ENCODE results near the gene RCSD1.

DNA sequence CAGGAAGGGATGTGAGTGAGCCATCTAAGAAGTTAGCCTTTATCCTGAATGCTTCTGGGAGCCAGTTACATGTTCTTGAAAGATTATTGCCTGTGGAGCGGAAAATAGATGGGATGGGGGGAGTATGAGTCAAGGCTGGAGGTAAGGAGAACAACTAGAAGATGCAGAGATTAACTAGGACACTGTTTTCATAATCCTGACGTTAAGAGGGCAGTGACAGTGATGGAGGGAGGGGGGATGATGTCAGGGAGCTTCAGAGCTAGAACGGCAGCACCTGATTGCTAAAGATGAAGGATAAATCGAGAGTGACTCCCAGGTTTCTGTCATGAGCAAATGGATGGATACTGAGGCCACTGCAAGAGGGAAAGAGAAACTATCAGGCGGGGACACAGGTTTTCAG is 10.0 kb upstream of the RCSD1 start:
- TF ChIP-seq POLR2AphosphoS5 (IDR thresholded peaks at IDR 0.05) (no peak), POLR2A (IDR thresholded peaks at IDR 0.05) (no peak)
- TF ChIP-seq, protein P1, sequence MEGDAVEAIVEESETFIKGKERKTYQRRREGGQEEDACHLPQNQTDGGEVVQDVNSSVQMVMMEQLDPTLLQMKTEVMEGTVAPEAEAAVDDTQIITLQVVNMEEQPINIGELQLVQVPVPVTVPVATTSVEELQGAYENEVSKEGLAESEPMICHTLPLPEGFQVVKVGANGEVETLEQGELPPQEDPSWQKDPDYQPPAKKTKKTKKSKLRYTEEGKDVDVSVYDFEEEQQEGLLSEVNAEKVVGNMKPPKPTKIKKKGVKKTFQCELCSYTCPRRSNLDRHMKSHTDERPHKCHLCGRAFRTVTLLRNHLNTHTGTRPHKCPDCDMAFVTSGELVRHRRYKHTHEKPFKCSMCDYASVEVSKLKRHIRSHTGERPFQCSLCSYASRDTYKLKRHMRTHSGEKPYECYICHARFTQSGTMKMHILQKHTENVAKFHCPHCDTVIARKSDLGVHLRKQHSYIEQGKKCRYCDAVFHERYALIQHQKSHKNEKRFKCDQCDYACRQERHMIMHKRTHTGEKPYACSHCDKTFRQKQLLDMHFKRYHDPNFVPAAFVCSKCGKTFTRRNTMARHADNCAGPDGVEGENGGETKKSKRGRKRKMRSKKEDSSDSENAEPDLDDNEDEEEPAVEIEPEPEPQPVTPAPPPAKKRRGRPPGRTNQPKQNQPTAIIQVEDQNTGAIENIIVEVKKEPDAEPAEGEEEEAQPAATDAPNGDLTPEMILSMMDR (IDR thresholded peaks at IDR 0.05): no peak
